ENCODE data around the gene CCNJ. TPM values are rescaled to one million over a fixed set of nuclear protein-coding genes. Genes with fewer than 3 reads are reported as not detected.

Gene CCNJ
- total and polyA plus RNA-seq, 2 of the 13 experiments (the other 11 are each of a cell fraction or from before 2014, with no cell fraction given): 14.1 to 21.5 TPM

DNA sequence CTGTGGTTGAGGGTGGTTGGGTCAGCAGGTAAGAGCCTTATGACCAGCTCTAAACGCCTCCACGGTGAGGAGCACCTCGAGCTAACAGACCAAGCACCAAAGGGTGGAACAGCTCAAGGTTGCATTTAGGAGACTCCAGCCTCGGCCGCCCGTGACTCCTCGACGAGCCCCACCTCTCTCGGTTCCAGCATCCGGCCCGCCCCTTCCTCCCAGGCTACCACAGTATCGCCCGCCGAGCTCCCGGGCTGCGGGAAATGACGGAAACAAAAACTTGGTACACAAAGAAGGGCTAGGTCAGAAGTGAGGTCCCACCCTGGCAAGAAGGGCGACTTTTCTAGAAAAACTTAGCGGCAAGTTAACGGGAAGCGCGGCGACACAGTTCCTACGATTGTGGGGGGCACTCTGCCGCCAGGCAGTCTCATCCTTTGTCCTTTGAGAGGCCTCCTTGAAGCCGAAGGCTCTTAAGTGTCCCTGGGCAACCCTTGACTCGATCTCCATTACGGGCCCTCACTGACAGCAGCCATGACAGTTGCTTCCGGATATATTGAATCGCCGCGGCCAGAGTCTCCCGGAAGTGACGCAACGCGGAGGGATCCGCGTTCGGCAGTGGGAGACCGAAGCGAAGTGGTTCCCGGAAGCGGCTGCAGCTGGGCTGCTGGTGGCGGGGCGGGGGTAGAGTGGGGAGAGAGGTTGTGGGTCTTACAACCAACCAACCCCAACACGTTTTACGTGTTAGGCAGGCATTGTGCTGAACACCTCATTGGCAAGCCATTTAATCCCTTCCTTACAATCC lies 46.5 kb downstream of the CCNJ start (continued):
- 0 out of 2 replicates have a peak, but pooled peaks have one; percentile 11 for TF ChIP-seq SOX13 (IDR thresholded peaks at IDR 0.05)
- TF ChIP-seq SOX13 (CRISPR knock-in tag; conservative IDR thresholded peaks at IDR 0.05 in 1 of 2, IDR thresholded peaks at IDR 0.05 in 1 of 2): peak in 1 of 2 experiments; percentile 19; a peak in 1 of 4 replicates
- TF ChIP-seq ZNF605 (CRISPR knock-in tag; IDR thresholded peaks at IDR 0.05): peak; percentile 97
- no peak for TF ChIP-seq FOXK2 (IDR thresholded peaks at IDR 0.05)
- no peak for TF ChIP-seq ZNF367 (CRISPR knock-in tag; IDR thresholded peaks at IDR 0.05; ENCODE audit: borderline replicate concordance)
- TF ChIP-seq, protein P1, sequence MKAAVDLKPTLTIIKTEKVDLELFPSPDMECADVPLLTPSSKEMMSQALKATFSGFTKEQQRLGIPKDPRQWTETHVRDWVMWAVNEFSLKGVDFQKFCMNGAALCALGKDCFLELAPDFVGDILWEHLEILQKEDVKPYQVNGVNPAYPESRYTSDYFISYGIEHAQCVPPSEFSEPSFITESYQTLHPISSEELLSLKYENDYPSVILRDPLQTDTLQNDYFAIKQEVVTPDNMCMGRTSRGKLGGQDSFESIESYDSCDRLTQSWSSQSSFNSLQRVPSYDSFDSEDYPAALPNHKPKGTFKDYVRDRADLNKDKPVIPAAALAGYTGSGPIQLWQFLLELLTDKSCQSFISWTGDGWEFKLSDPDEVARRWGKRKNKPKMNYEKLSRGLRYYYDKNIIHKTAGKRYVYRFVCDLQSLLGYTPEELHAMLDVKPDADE (CRISPR knock-in tag; IDR thresholded peaks at IDR 0.05): no peak
- TF ChIP-seq NCOA5 (CRISPR knock-in tag; IDR thresholded peaks at IDR 0.05): no peak
- TF ChIP-seq, protein P2, sequence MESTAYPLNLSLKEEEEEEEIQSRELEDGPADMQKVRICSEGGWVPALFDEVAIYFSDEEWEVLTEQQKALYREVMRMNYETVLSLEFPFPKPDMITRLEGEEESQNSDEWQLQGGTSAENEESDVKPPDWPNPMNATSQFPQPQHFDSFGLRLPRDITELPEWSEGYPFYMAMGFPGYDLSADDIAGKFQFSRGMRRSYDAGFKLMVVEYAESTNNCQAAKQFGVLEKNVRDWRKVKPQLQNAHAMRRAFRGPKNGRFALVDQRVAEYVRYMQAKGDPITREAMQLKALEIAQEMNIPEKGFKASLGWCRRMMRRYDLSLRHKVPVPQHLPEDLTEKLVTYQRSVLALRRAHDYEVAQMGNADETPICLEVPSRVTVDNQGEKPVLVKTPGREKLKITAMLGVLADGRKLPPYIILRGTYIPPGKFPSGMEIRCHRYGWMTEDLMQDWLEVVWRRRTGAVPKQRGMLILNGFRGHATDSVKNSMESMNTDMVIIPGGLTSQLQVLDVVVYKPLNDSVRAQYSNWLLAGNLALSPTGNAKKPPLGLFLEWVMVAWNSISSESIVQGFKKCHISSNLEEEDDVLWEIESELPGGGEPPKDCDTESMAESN (CRISPR knock-in tag; conservative IDR thresholded peaks at IDR 0.05): peak; percentile 93
- peak; percentile 84; the same call in 1 of the 2 replicates for TF ChIP-seq NKX3-1 (CRISPR knock-in tag; IDR thresholded peaks at IDR 0.05)
- no peak for TF ChIP-seq AKAP8 (CRISPR knock-in tag; IDR thresholded peaks at IDR 0.05)
- TF ChIP-seq GTF2F1 (IDR thresholded peaks at IDR 0.05; ENCODE audit: low read length): no peak
- peak; percentile 82; the same call in 1 of the 2 replicates for TF ChIP-seq ZNF138 (CRISPR knock-in tag; IDR thresholded peaks at IDR 0.05; ENCODE audit: low read depth)
- no peak for TF ChIP-seq ZNF550 (CRISPR knock-in tag; IDR thresholded peaks at IDR 0.05; ENCODE audit: borderline replicate concordance)
- TF ChIP-seq ZNF7 (CRISPR knock-in tag; IDR thresholded peaks at IDR 0.05): no peak
- TF ChIP-seq TEAD3 (CRISPR knock-in tag; optimal IDR thresholded peaks at IDR 0.05; ENCODE audit: borderline replicate concordance): no peak
- TF ChIP-seq, protein P3, sequence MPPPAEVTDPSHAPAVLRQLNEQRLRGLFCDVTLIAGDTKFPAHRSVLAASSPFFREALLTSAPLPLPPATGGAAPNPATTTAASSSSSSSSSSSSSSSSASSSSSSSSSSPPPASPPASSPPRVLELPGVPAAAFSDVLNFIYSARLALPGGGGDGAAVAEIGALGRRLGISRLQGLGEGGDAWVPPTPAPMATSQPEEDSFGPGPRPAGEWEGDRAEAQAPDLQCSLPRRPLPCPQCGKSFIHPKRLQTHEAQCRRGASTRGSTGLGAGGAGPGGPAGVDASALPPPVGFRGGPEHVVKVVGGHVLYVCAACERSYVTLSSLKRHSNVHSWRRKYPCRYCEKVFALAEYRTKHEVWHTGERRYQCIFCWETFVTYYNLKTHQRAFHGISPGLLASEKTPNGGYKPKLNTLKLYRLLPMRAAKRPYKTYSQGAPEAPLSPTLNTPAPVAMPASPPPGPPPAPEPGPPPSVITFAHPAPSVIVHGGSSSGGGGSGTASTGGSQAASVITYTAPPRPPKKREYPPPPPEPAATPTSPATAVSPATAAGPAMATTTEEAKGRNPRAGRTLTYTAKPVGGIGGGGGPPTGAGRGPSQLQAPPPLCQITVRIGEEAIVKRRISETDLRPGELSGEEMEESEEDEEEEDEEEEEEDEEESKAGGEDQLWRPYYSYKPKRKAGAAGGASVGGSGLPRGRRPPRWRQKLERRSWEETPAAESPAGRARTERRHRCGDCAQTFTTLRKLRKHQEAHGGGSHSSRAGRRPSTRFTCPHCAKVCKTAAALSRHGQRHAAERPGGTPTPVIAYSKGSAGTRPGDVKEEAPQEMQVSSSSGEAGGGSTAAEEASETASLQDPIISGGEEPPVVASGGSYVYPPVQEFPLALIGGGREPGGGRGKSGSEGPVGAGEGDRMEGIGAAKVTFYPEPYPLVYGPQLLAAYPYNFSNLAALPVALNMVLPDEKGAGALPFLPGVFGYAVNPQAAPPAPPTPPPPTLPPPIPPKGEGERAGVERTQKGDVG (CRISPR knock-in tag; IDR thresholded peaks at IDR 0.05; ENCODE audit: borderline replicate concordance): peak; percentile 70; the same call in 1 of the 2 replicates
- TF ChIP-seq IRX3 (CRISPR knock-in tag; IDR thresholded peaks at IDR 0.05; ENCODE audit: borderline replicate concordance, low read depth): peak; percentile 75; the same call in 1 of the 2 replicates
- TF ChIP-seq ZNF569 (CRISPR knock-in tag; IDR thresholded peaks at IDR 0.05; ENCODE audit: borderline replicate concordance): peak; percentile 20; the same call in 1 of the 2 replicates
- TF ChIP-seq ATF7 (IDR thresholded peaks at IDR 0.05): peak; percentile 46
- TF ChIP-seq ATF7 (CRISPR knock-in tag; IDR thresholded peaks at IDR 0.05): peak; percentile 58; the same call in 1 of the 2 replicates
- TF ChIP-seq GATAD2A (CRISPR knock-in tag; IDR thresholded peaks at IDR 0.05): peak; percentile 59
- no peak for TF ChIP-seq ZNF460 (CRISPR knock-in tag; IDR thresholded peaks at IDR 0.05; ENCODE audit: borderline replicate concordance)
- no peak for TF ChIP-seq ZFP36 (IDR thresholded peaks at IDR 0.05; ENCODE audit: borderline replicate concordance, low read depth, low read length, partially characterized antibody)
- TF ChIP-seq, protein P4, sequence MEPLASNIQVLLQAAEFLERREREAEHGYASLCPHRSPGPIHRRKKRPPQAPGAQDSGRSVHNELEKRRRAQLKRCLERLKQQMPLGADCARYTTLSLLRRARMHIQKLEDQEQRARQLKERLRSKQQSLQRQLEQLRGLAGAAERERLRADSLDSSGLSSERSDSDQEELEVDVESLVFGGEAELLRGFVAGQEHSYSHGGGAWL (CRISPR knock-in tag; IDR thresholded peaks at IDR 0.05): 0 out of 2 replicates have a peak, but pooled peaks have one; percentile 47
- peak; percentile 85 for TF ChIP-seq SMAD3 (CRISPR knock-in tag; IDR thresholded peaks at IDR 0.05)

Data from HepG2 (cell line).